Large intestine (tissue), 12 donors: ENCODE data around the gene TFAP2D. TPM values are rescaled to one million over a fixed set of nuclear protein-coding genes. Genes with fewer than 3 reads are reported as not detected.

Experiments used
- DNase-seq, 2 donors: peaks; one replicate each; pipeline versions ENCODE4 v3.0.0 to v3.0.0-alpha.2; 2013
- H3K27ac ChIP-seq: one replicate; pipeline ENCODE4 v1.5.1; 2013; ENCODE audit warnings: low read length
- H3K27me3 ChIP-seq: 2 replicates; pipeline ENCODE4 v1.6.1; 2013; ENCODE audit warnings: low read length; ENCODE audit not compliant: control insufficient read depth, insufficient read depth
- H3K36me3 ChIP-seq: 2 replicates; pipeline ENCODE4 v1.6.1; 2013; ENCODE audit warnings: low read length; ENCODE audit not compliant: control insufficient read depth, insufficient read depth
- H3K4me1 ChIP-seq: one replicate; pipeline ENCODE4 v1.6.1; 2013; ENCODE audit warnings: low read length; ENCODE audit not compliant: control insufficient read depth, insufficient read depth
- H3K4me3 ChIP-seq: one replicate; pipeline ENCODE4 v1.5.1; 2013; ENCODE audit warnings: low read length
- H3K9me3 ChIP-seq: one replicate; pipeline ENCODE4 v1.6.1; 2013; ENCODE audit warnings: mild to moderate bottlenecking, low read depth, low read length, moderate library complexity; ENCODE audit not compliant: control insufficient read depth
- WGBS: methylation state at CpG from one replicate; pipeline ENCODE4 v1.1.5; 2013; ENCODE audit warnings: low lambda C conversion rate; ENCODE audit not compliant: insufficient coverage; 5-methylcytosine and 5-hydroxymethylcytosine counted together
- long read RNA-seq, 11 donors: transcript quantifications; one replicate each; lab custom pipeline, GENCODE V29; 2026
- polyA plus RNA-seq: library from polyadenylated mRNA; unstranded; fragments of 120-200 nt; gene quantifications from one replicate; pipeline ENCODE4 v1.2.1, GENCODE V29; 2013

The TFAP2D gene
- not detected for polyA plus RNA-seq
- long read RNA-seq, donor 1: 0 reads
- long read RNA-seq, donor 2: 0 reads
- long read RNA-seq, donor 3: 0 reads
- long read RNA-seq, donor 4: 0 reads
- long read RNA-seq, donor 5: 0 reads
- long read RNA-seq, donor 6: 0 reads
- long read RNA-seq, donor 7: 0 reads
- long read RNA-seq, donor 8: 0 reads
- long read RNA-seq, donor 9: 0 reads
- long read RNA-seq, donor 10: 0 reads
- long read RNA-seq, donor 11: 0 reads

DNA sequence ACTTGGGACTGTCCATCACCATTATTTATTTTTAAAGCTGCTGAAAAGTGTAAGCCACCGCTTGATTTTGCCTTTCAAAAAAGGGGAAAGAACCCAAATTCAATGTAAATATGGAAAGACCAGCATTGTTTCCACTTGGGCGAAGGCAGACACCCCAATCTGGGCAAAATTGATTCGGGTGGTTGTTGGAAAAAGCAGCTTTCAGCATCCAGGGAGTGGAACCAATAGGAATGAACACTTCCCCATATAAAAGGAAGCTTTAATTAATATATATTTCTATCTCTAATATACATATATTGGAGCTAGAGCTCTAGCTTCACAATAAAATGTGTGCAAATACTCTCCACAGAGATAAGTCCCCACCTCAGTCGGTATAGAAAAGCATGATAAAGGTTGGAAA, at the start of gene TFAP2D:
TSS of gene TFAP2D (plus strand) at position 301 of the 400 bp plus-strand sequence. CDS start 530 bp downstream, outside the sequence.
- DNase-seq: no peak
- peaks cover 92% of the 10 kb centered on the region for H3K27me3 ChIP-seq
- WGBS: no CpG with 5 or more reads among the region's 4 CpGs
- H3K36me3 ChIP-seq: no peaks in the 10 kb centered on the region
- no peaks in the 10 kb centered on the region for H3K9me3 ChIP-seq
- no peak within 1 kb of the TSS for H3K27ac ChIP-seq
- no peak within 1 kb of the TSS for H3K4me3 ChIP-seq
- H3K4me1 ChIP-seq: no peaks in the 10 kb centered on the region

- 88% methylated on average over 1 of the region's 1 CpG for WGBS
These were observed 49.5 kb upstream of the TFAP2D start for GRCh38 chr6:50663806-50664205.

GRCh38 chr6:50666089-50666488, 47.2 kb upstream of the TFAP2D start:
- Histone ChIP-seq H3K4me3 (no peak overlapping the region), H3K27me3 (no peaks in the 10 kb centered on the region), H3K27ac (no peak overlapping the region), H3K9me3 (no peaks in the 10 kb centered on the region), H3K36me3 (no peaks in the 10 kb centered on the region), H3K4me1 (no peaks in the 10 kb centered on the region)
- WGBS: no CpG with 5 or more reads among the region's 3 CpGs
- DNase-seq: no peak

More at GRCh38 chr6:50663806-50664205, 49.5 kb upstream of the TFAP2D start:
- Histone ChIP-seq H3K4me3 (no peak overlapping the region), H3K27ac (no peak overlapping the region), H3K27me3 (no peaks in the 10 kb centered on the region), H3K4me1 (no peaks in the 10 kb centered on the region), H3K36me3 (no peaks in the 10 kb centered on the region), H3K9me3 (no peaks in the 10 kb centered on the region)
- no peak for DNase-seq

- 70% methylated on average over 2 of the region's 4 CpGs for WGBS
- Histone ChIP-seq H3K4me1 (no peaks in the 10 kb centered on the region), H3K4me3 (no peak overlapping the region), H3K36me3 (no peaks in the 10 kb centered on the region), H3K9me3 (no peaks in the 10 kb centered on the region), H3K27me3 (no peaks in the 10 kb centered on the region), H3K27ac (no peak overlapping the region)
- no peak for DNase-seq
These were observed 32.0 kb upstream of the TFAP2D start for GRCh38 chr6:50681213-50681824.

GRCh38 chr6:50689210-50689609, 24.1 kb upstream of the TFAP2D start:
- no peaks in the 10 kb centered on the region for H3K4me1 ChIP-seq
- WGBS: 88% methylated on average over 2 of the region's 3 CpGs
- no peak for DNase-seq

GRCh38 chr6:50691814-50692495, 21.4 kb upstream of the TFAP2D start:
- no peaks in the 10 kb centered on the region for H3K36me3 ChIP-seq
- no peak overlapping the region for H3K27ac ChIP-seq
- H3K4me3 ChIP-seq: no peak overlapping the region
- no CpG with 5 or more reads among the region's 4 CpGs for WGBS
- H3K27me3 ChIP-seq: no peaks in the 10 kb centered on the region
- no peaks in the 10 kb centered on the region for H3K9me3 ChIP-seq
- H3K4me1 ChIP-seq: no peaks in the 10 kb centered on the region
- no peak for DNase-seq

More at GRCh38 chr6:50689210-50689609, 24.1 kb upstream of the TFAP2D start:
- Histone ChIP-seq H3K4me3 (no peak overlapping the region), H3K27me3 (no peaks in the 10 kb centered on the region), H3K36me3 (no peaks in the 10 kb centered on the region), H3K9me3 (no peaks in the 10 kb centered on the region), H3K27ac (no peak overlapping the region)

GRCh38 chr6:50698546-50698945, 14.8 kb upstream of the TFAP2D start:
- no peak for DNase-seq
- Histone ChIP-seq H3K4me3 (no peak overlapping the region), H3K36me3 (no peaks in the 10 kb centered on the region), H3K27ac (no peak overlapping the region), H3K27me3 (peaks cover 3% of the 10 kb centered on the region), H3K4me1 (no peaks in the 10 kb centered on the region), H3K9me3 (no peaks in the 10 kb centered on the region)

DNA sequence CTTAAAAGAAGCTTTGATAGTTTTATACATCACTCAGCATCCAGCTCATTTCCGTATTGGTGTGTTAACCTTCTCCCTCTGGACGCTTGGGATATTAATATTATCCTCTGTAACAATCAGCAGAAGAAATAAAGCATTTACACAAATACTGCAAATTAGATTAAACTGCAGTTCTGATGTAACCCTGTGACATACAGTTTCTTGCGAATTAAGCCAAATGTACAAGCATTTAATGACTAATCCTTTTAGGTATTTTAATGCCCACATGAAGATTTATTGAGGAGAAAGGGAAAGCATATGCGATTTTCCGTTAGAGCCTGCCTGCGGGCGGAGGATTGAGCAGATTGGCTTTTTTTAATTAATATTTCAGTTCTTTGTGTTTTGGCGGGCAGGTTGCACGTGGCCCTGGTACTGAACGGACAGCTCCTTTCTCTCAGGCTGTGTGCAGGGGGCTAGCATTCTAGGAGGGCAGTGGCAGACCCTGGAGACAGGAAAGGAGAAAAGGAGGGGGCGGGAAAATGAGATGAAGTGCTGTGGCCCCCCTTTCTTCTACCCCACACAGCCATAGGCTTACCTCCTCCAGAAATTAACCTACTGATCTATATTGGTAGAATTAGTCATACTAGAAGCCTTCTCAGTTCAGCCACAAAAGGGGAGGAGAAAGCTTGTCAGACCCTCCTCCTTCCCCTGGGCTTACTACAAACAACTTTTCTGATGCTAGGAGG, 14.1 kb upstream of the TFAP2D start:
- Histone ChIP-seq H3K27ac (no peak overlapping the region), H3K9me3 (no peaks in the 10 kb centered on the region), H3K36me3 (no peaks in the 10 kb centered on the region), H3K27me3 (peaks cover 3% of the 10 kb centered on the region), H3K4me1 (no peaks in the 10 kb centered on the region), H3K4me3 (no peak overlapping the region)
- WGBS: 67% methylated on average over 1 of the region's 11 CpGs
- no peak for DNase-seq

- Histone ChIP-seq H3K27ac (no peak overlapping the region), H3K4me1 (no peaks in the 10 kb centered on the region), H3K36me3 (no peaks in the 10 kb centered on the region), H3K27me3 (peaks cover 61% of the 10 kb centered on the region), H3K4me3 (no peak overlapping the region), H3K9me3 (no peaks in the 10 kb centered on the region)
- no CpG with 5 or more reads among the region's 23 CpGs for WGBS
- DNase-seq: no peak
These were observed 6.8 kb upstream of the TFAP2D start for GRCh38 chr6:50706575-50706974.

DNA sequence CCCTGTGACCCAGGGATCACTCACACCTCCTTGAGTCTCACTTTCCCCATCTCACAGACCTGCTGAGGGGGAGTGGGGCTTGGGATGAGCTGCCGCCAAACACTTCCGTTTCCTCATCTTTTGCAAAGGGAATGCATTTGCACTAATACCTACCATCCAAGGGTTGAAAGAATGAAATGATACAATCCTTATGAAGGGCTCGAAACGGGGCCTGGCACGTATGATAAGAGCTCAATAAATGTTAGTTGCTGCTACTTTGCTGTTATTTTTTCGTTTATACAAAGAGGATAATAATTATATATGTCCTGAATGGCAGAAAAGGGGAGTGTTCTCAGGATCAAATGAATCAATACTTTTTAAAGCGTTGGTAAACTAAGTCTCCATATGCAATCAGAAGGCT, 6.1 kb upstream of the TFAP2D start:
- H3K4me1 ChIP-seq: no peaks in the 10 kb centered on the region
- DNase-seq: no peak
- H3K9me3 ChIP-seq: no peaks in the 10 kb centered on the region
- H3K36me3 ChIP-seq: no peaks in the 10 kb centered on the region
- no CpG with 5 or more reads among the region's 7 CpGs for WGBS
- peaks cover 67% of the 10 kb centered on the region for H3K27me3 ChIP-seq
- H3K27ac ChIP-seq: no peak overlapping the region
- H3K4me3 ChIP-seq: no peak overlapping the region
